ENCODE results near the gene ZBTB7C. TPM values are rescaled to one million over a fixed set of nuclear protein-coding genes. Genes with fewer than 3 reads are reported as not detected.

The ZBTB7C gene
- total and polyA plus RNA-seq, 4 donors, result 3.2 to 10.9 (median 3.7) TPM

DNA sequence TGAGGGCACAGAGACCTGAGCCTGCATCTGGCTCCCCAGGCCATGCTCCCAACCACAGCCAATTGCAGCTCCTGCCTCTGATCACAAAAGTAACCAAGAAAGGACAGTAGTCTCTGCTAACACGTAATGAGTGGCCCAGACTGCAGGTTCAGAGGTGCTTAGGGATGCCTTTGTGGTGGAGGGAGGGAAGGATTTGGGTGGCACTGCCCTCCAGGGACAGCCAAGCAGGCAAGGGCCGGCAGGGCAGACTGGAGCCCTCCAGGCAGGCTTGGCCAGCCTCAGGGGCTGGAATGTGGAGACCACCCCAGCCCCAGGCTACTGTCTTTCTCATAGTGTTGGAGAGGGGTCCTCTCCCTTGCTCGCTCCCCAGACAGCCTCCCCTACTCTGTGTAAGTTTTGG is 364.2 kb downstream of the ZBTB7C start:
- Histone ChIP-seq H3K4me3 (no peak overlapping the region), H3K9ac (ENCODE audit: insufficient read depth in 1 of 2, low read length in 2 of 2) (no peak overlapping the region), H3K36me3 (ENCODE audit: control insufficient read depth in 4 of 4, insufficient read depth in 4 of 4, low read length in 4 of 4) (no peaks in the 10 kb centered on the region), H3K27ac (ENCODE audit: low read depth in 1 of 2, low read length in 1 of 2) (no peak overlapping the region), H3K27me3 (ENCODE audit: control insufficient read depth in 3 of 3, insufficient read depth in 3 of 3, low read length in 2 of 3) (no peaks in the 10 kb centered on the region), H3K4me1 (ENCODE audit: control insufficient read depth in 5 of 5, insufficient read depth in 5 of 5, low read length in 5 of 5) (peaks cover 0 to 4% (median 0%) of the 10 kb centered on the region in 5 donors), H3K9me3 (ENCODE audit: control insufficient read depth in 4 of 4, insufficient read depth in 3 of 4, low read length in 3 of 4) (peaks cover 0 to 6% (median 2%) of the 10 kb centered on the region in 4 donors)
- TF ChIP-seq CTCF (IDR thresholded peaks at IDR 0.05; ENCODE audit: control extremely low read depth, extremely low read depth), result no peak
- ATAC-seq (ENCODE audit: insufficient read depth, low FRiP score) (no peak), DNase-seq (no peak)
- 91 to 92% methylated on average over 3 of the region's 3 CpGs for WGBS, 2 donors

DNA sequence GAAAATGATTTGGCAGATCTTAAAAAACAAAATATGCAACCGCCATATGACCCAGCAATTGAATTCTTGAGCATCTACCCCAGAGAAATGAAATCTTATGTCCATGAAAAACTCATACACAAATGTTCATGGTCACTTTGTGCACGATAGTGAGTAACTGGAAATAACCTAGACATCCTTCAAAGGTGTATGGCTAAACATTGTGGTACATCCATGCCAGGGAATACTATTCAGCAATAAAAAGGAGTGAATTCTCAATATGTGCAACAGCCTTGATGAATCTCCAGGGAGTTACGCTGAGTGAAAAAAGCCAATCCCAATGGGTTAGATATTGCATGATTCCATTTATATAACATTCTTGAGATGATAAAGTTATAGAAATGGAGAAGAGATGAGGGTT is 366.0 kb downstream of the ZBTB7C start:
- no peak for DNase-seq
- Histone ChIP-seq H3K36me3 (ENCODE audit: control insufficient read depth in 4 of 4, insufficient read depth in 4 of 4, low read length in 4 of 4) (peaks cover 0 to 2% (median 0%) of the 10 kb centered on the region in 4 donors), H3K9ac (ENCODE audit: insufficient read depth in 1 of 2, low read length in 2 of 2) (no peak overlapping the region), H3K27ac (ENCODE audit: low read depth in 1 of 2, low read length in 1 of 2) (no peak overlapping the region), H3K4me3 (no peak overlapping the region), H3K4me1 (ENCODE audit: control insufficient read depth in 5 of 5, insufficient read depth in 5 of 5, low read length in 5 of 5) (no peaks in the 10 kb centered on the region), H3K27me3 (ENCODE audit: control insufficient read depth in 3 of 3, insufficient read depth in 3 of 3, low read length in 2 of 3) (no peaks in the 10 kb centered on the region), H3K9me3 (ENCODE audit: control insufficient read depth in 4 of 4, insufficient read depth in 3 of 4, low read length in 3 of 4) (peaks cover 0 to 6% (median 2%) of the 10 kb centered on the region in 4 donors)
- TF ChIP-seq CTCF (IDR thresholded peaks at IDR 0.05; ENCODE audit: control extremely low read depth, extremely low read depth), result no peak
- ATAC-seq (ENCODE audit: insufficient read depth, low FRiP score), result no peak
- 92 to 98% methylated on average over 3 of the region's 3 CpGs for WGBS, 2 donors

DNA sequence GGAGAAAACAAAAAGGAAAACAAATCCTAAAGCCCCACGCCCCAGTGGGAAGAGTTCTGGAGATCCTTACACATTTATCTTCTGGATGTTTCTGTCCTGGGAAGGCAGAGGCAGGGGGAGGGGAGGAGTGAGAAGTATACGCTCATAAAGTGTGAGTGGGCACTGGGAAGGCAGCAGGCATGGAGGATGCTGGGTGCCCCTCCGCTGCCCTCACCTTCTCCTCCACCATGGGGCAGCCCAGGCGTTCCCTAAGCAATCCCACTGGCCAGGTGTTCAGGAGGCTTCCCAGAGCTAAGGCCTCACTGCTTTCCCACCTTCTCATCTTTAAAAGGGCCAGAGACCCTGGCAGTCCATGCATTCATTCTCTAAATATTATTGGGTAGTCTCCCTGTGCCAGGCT is 366.8 kb downstream of the ZBTB7C start:
- no peak for DNase-seq

More for the DNA sequence above, 366.8 kb downstream of the ZBTB7C start:
- no peaks in the 10 kb centered on the region for H3K27me3 ChIP-seq (ENCODE audit: control insufficient read depth in 3 of 3, insufficient read depth in 3 of 3, low read length in 2 of 3)
- H3K36me3 ChIP-seq (ENCODE audit: control insufficient read depth in 4 of 4, insufficient read depth in 4 of 4, low read length in 4 of 4), result peaks cover 0 to 2% (median 0%) of the 10 kb centered on the region in 4 donors
- WGBS, 2 donors, result 81 to 89% methylated on average over 4 of the region's 4 CpGs
- H3K9me3 ChIP-seq (ENCODE audit: control insufficient read depth in 4 of 4, insufficient read depth in 3 of 4, low read length in 3 of 4), result peaks cover 0 to 6% (median 2%) of the 10 kb centered on the region in 4 donors
- H3K9ac ChIP-seq (ENCODE audit: insufficient read depth in 1 of 2, low read length in 2 of 2), result no peak overlapping the region
- TF ChIP-seq CTCF (IDR thresholded peaks at IDR 0.05; ENCODE audit: control extremely low read depth, extremely low read depth), result no peak
- H3K4me3 ChIP-seq, result no peak overlapping the region
- H3K27ac ChIP-seq (ENCODE audit: low read depth in 1 of 2, low read length in 1 of 2), result no peak overlapping the region
- H3K4me1 ChIP-seq (ENCODE audit: control insufficient read depth in 5 of 5, insufficient read depth in 5 of 5, low read length in 5 of 5), result no peaks in the 10 kb centered on the region
- no peak for ATAC-seq (ENCODE audit: insufficient read depth, low FRiP score)

Data from lung (tissue), 12 donors.